ENCODE results near the gene GRM7.

- TF ChIP-seq, protein P1, sequence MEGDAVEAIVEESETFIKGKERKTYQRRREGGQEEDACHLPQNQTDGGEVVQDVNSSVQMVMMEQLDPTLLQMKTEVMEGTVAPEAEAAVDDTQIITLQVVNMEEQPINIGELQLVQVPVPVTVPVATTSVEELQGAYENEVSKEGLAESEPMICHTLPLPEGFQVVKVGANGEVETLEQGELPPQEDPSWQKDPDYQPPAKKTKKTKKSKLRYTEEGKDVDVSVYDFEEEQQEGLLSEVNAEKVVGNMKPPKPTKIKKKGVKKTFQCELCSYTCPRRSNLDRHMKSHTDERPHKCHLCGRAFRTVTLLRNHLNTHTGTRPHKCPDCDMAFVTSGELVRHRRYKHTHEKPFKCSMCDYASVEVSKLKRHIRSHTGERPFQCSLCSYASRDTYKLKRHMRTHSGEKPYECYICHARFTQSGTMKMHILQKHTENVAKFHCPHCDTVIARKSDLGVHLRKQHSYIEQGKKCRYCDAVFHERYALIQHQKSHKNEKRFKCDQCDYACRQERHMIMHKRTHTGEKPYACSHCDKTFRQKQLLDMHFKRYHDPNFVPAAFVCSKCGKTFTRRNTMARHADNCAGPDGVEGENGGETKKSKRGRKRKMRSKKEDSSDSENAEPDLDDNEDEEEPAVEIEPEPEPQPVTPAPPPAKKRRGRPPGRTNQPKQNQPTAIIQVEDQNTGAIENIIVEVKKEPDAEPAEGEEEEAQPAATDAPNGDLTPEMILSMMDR (IDR thresholded peaks at IDR 0.05 in 4 of 5, conservative IDR thresholded peaks at IDR 0.05 in 1 of 5) = no peak
- no peak for TF ChIP-seq POLR2A (IDR thresholded peaks at IDR 0.05)
These were observed 796.5 kb downstream of the GRM7 start for GRCh38 chr3:7657214-7658112.

Data from gastrocnemius medialis (tissue), 4 donors.